Neural progenitor cell (in vitro differentiated cells): ENCODE results near the gene CRLF2.

Experiments
- EZH2 ChIP-seq: fragments of 200-600 bp; sonication (generic); IDR thresholded peaks from 2 replicates; pipeline ENCODE4 v1.6.1; 2017; ENCODE audit warnings: antibody characterized with exemption, mild to moderate bottlenecking, moderate library complexity
- EZH2phosphoT487 ChIP-seq: fragments of 200-600 bp; sonication (generic); IDR thresholded peaks from 2 replicates; pipeline ENCODE4 v1.6.1; 2017; ENCODE audit warnings: antibody characterized with exemption
- TF ChIP-seq, protein P1 (sequence below): fragments of 200-600 bp; sonication (generic); IDR thresholded peaks from 2 replicates; pipeline ENCODE4 v1.5.1; 2017; ENCODE audit warnings: antibody characterized with exemption, mild to moderate bottlenecking

GRCh38 chrX:1226249-1226648 is 13.8 kb upstream of the CRLF2 start:
- TF ChIP-seq, protein P1, sequence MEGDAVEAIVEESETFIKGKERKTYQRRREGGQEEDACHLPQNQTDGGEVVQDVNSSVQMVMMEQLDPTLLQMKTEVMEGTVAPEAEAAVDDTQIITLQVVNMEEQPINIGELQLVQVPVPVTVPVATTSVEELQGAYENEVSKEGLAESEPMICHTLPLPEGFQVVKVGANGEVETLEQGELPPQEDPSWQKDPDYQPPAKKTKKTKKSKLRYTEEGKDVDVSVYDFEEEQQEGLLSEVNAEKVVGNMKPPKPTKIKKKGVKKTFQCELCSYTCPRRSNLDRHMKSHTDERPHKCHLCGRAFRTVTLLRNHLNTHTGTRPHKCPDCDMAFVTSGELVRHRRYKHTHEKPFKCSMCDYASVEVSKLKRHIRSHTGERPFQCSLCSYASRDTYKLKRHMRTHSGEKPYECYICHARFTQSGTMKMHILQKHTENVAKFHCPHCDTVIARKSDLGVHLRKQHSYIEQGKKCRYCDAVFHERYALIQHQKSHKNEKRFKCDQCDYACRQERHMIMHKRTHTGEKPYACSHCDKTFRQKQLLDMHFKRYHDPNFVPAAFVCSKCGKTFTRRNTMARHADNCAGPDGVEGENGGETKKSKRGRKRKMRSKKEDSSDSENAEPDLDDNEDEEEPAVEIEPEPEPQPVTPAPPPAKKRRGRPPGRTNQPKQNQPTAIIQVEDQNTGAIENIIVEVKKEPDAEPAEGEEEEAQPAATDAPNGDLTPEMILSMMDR = no peak
- no peak for TF ChIP-seq EZH2
- no peak for TF ChIP-seq EZH2phosphoT487
